Epithelial cell of proximal tubule (primary cell): ENCODE data around the gene COX6B2. TPM values are rescaled to one million over a fixed set of nuclear protein-coding genes. Genes with fewer than 3 reads are reported as not detected.
A peak's percentile ranks its signal among the peaks of the same experiment; 100 is the strongest.

Experiments
- DNase-seq: peaks from one replicate; pipeline ENCODE4 v3.0.0-alpha.2; 2011; ENCODE audit warnings: low read depth
- H3K4me3 ChIP-seq: 2 replicates; pipeline ENCODE4 v1.5.1; 2011; ENCODE audit warnings: low read depth, mild to moderate bottlenecking, low read length
- CTCF ChIP-seq: conservative IDR thresholded peaks from 2 replicates; pipeline ENCODE4 v1.5.1; 2012; ENCODE audit warnings: low read depth, mild to moderate bottlenecking, low read length
- total RNA-seq: library from RNA; depleted of rRNA; stranded (reverse); fragments of >200 nt; gene quantifications from 2 replicates; pipeline ENCODE4 v1.2.3, GENCODE V29; 2015

COX6B2 gene
- total RNA-seq, 1 donor from 2014 or later, result 0.23 TPM

- peak within 1 kb of the TSS; percentile 99 for H3K4me3 ChIP-seq
- DNase-seq, result peak; percentile 93
- no peak for TF ChIP-seq CTCF
Observed at GRCh38 chr19:55385724-55386492, 31.4 kb upstream of the COX6B2 start, which contains the start of gene RPL28. Gene RPL28, plus strand, starts transcription at chr19:55385932. Its CDS starts 426 bp downstream, at chr19:55386358.

- DNase-seq, result peak; percentile 85
- H3K4me3 ChIP-seq, result peak overlapping the region; percentile 99
- TF ChIP-seq CTCF, result peak; percentile 2
Observed at GRCh38 chr19:55384920-55385723, 30.6 kb upstream of the COX6B2 start.

- no peak for DNase-seq
- H3K4me3 ChIP-seq, result peak within 1 kb of the TSS; percentile 99
- TF ChIP-seq CTCF, result no peak
Observed at GRCh38 chr19:55384131-55384919, 29.8 kb upstream of the COX6B2 start, which contains the start of gene TMEM238. Gene TMEM238, minus strand, starts transcription at chr19:55384292. Its CDS starts 33 bp downstream, at chr19:55384259.

- no peak for DNase-seq
- no peak for TF ChIP-seq CTCF
- peak overlapping the region; percentile 99 for H3K4me3 ChIP-seq
Observed at GRCh38 chr19:55383279-55384130, 29.0 kb upstream of the COX6B2 start.

GRCh38 chr19:55382522-55383054 lies 28.1 kb upstream of the COX6B2 start:
- DNase-seq, result no peak
- TF ChIP-seq CTCF, result no peak
- no peak overlapping the region for H3K4me3 ChIP-seq

- TF ChIP-seq CTCF, result no peak
- DNase-seq, result no peak
- H3K4me3 ChIP-seq, result no peak overlapping the region
Observed at GRCh38 chr19:55382013-55382412, 27.5 kb upstream of the COX6B2 start.
